GM21717 (cell line): Measurements from ENCODE around the gene PHACTR1.

Experiments
- ATAC-seq: cut with Tn5 transposase; IDR thresholded peaks from one replicate; pipeline ENCODE4 v1.9.1; 2021; ENCODE audit warnings: mild to moderate bottlenecking, moderate library complexity; ENCODE audit not compliant: unreplicated experiment

Gene PHACTR1

DNA sequence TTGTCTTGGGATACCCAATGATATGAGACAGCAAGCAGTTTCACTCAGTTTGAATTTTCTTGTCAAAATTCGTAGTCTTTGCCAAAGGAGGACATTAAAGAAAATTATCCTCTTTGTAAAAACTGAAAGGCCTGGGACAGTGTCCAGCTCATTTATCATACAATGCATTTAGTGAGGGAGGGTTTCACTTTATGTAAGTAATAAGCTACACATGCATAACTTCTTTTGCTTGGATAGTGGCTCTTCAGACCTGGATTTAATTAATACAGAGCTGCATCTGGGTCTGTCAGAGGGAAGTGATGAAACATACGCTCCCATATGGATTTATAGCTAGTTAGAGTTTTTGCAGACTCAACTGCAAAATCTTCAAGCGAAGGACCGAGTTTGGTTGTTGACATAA, 175.6 kb downstream of the PHACTR1 start:
- no peak for ATAC-seq

DNA sequence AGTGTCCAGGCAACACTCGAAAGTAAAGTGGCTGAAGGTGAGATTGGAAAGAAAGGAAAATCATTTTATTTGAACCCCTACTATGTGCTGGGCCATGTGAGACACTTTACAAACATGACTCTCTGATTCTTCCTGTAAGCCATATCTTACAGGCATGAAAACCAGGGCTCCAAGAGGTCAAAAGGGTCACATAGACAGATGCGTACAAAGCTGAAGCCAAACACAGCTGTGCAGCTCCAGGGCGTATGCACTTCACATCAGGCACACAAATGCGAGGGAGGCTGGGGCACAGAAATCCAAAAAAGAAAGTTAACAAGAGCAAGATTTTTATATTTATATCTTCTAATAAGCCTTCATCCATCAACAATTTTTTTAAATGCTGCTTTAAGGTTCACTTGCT, 176.5 kb downstream of the PHACTR1 start:
- no peak for ATAC-seq

DNA sequence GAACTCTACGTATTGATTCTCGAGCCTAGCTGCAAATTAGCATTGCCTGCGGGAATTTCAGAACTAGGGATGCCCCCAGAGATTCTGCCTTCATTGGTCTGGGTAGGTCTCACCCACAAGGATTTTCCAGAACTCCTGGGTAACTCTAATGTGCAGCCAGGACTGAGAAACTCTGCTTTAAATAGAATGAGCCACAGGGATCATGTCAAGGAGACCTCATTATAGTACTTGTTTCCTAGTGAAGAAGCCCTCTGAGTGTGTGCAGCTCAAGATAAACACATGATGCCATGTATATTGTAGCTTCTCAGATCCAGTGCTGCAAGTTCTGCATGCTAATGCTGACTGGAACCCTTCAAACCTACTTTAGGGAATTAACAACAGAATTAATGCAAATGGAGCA, 179.2 kb downstream of the PHACTR1 start:
- no peak for ATAC-seq

DNA sequence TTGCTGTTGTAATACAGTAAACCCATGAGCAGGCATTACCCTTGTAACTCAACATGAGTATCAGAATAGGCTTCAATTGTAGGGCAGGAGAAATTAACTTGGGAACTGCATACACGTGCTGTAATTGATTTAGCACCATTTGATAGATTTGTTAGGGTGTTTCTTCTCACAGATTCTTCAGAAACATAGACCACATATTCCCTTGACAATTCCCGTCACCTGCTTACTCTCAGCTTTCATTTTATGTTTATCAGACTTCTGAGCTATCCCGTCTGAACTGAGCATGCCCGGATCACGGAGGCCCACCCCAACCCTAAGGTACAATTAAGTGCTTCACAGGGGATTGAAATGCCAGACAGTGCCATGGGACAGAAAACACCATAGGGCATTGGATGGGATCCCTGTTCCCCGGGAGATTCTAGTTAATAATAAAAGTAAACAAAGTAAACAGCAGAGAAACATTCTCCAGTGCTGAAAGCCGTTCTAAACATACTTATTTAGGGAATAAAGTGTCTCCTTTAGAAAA, 179.7 kb downstream of the PHACTR1 start:
- ATAC-seq: no peak

DNA sequence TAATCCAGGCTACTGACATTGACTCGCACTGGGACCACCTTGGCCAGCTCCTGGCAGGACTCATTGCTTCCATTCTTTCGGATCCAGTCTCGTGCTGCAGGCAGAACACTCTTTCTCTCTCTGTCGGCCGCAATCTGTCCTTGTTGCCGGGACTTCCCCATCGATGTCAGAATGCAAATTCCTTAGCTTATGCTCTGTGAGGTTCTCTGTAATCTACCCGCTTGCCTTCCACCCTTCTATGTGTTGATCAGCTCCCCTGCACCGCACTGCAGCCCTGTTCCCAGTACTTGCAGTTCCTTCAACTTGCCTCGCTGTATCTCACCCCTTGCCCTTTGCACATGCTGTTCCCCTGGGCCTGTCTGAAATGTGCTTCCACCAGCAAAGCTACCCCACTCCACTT, 182.0 kb downstream of the PHACTR1 start:
- ATAC-seq: no peak

DNA sequence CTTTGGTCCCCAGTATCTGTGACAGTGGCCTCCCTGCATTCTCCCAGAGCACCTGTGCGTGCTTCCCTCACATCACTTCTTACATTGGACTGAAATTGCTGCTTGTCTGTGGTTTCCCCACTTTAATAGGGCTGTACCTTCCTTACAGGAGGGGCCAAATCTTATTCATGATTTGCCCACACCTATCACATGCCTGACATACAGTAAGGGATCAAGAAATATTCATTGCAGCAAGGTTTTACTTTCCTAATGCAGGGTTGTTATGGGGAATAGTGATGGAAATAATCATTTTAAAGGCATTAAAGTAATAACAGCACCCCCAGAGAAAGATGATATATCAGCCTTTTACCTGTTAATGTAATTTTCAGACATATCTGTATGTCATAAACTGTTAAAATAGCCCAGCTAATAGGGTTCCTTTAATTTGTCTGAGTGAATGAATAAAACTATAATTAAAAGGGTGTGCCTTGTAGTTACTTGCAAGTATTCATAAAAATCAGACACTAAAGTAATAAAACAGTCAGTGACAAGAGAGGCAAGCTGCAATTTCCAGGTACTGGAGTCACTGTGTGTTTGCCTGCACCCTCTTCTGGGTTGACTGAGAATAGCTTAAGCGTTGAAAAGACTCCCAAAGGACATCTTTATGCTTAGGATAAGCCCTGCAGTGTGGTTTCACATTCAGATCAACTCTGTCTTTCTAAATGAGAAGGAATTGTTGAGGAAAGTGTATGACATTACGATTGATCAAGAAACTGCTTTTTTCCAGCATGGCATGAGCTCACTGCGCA, 182.7 kb downstream of the PHACTR1 start:
- ATAC-seq: no peak

DNA sequence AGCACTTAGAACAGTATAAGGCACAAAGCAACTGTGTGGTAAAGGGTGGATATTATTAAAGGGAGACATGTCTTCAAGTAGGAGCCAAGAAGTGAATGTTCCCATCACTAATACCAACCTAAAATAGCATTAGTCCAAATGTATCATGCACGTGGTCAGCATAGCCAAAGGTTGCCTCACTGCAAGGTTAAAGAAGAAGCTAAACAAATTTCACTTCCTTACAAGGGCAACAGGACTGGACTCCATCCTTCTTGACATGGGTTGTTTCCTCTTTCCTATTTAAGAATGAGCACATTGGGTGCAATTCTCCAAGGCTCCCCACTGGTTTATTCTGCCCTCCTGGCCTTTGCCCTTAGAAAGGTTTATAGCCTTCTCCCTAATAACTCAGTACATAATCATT, 186.7 kb downstream of the PHACTR1 start:
- ATAC-seq: no peak

DNA sequence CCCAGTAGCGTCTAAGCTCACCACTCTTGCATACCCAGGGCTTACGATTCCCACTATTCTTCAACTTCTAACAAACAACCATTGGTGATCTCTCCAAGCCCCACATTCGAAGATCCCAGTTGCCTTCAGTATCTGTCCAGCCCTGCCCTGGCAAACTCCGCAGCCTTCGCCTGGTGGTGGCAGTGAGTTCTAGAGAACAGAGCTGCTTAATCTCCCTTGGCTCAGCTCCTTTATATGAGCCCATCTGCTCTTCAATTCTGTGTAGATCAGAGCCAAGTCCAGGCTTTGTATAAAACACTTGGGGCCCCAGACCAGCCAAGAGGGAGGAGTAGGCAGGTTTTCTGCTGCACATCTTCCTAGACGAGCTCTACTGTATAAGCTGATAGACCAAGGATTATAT, 193.3 kb downstream of the PHACTR1 start:
- no peak for ATAC-seq

DNA sequence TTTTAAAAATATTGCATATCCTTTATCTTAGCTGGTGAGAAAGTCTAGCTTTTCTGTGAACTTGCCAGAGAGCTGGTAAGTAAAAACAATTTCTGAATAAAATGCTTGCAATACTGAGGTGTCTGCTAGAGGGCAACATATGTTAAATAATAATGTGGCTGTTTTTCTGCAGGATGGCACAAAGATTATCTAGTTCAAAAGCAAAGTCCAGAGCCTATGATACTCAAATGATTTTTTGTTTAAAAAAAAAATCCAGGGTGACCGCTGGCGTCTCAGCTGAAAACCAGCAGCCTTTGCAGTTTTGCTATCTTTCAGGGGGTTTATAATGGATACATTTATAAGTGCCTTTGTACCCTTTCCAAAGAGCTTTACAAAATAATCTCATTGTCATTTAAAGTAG, 194.9 kb downstream of the PHACTR1 start:
- no peak for ATAC-seq

DNA sequence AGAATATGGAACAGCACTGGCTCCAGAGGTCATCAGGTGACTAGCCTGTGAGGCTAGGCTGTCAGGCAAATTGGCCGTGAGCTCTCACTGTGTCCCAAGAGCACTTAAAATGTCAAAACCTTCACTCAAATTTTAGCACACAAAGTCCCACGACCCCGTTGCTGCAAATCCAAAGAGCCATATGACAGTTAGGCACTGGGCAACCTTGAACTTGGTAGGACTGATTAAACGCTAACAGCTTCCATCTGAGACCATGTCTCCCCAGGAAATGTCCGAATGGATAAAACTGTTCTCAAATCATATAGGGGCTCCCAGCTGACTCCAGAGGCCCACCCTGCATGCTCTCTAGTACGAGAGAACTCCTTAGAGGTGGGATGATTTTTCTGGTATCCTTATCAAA, 196.6 kb downstream of the PHACTR1 start:
- no peak for ATAC-seq

DNA sequence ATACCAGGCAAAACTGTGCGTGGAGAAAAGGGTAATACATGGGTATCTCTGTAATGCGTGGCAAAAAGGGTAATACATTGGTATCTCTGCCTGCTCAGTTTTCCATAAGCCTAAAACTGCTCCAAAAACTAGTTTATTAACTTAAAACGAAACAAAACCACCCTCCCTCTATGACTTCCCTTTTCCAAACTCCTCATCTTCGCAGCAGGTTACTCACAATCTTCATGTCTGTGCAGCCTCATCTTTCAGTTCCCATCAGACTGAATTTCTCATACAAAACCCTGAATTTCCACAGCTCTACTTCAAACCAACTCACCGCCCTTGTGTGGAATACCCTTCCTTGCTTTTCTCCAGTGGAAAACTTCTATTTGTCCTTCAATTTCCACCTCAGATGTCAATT, 199.4 kb downstream of the PHACTR1 start:
- ATAC-seq: no peak

DNA sequence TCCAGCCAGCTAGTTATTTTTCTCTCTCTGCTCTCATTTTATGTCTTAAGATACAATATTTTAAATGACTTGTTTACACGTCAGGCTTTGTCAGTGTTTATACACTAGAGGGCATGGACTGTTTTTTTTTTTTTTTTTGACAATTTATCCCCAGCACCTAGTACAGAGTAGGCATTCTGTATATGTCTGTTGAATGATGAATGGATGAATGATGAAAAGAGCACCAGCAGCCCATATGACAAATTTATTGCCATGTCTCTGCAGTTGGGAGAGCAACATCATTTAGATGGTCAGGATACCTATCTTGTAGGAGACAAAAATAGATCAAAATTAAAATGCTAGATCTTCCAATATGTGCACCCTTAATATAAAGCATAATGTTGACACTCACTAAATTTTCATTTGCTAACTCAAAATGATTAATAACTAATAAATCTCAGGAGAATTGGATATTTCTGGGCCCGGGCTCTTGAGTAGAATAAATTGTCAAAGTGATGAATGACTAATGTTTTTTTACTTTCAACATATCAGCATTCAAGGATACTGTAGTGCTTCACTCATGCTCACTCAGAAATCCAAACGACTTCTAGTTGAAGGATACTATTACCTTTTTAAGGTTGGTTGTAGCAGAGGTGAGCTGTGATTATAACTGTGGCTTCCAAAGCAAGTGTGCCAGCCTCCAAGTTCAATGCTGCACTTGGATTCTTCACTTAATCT, 200.0 kb downstream of the PHACTR1 start:
- ATAC-seq: no peak

DNA sequence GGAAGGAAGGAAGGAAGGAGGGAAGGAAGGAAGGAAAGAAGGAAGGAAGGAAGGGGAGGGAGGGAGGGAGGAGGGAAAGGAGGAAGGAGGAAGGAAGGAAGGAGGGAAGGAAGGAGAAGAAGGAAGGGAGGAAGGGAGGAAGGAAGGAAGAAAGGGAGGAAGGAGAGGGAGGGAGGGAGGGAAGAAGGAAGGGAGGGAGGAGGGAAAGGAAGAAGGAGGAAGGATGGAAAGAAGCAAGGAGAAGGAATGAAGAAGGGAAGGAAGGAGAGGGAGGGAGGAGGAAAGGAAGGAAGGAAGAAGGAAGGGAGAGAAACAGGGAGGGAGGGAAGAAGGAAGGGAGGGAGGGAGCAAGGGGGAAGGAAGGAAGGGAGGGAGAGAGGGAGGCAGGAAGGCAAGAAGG, 204.9 kb downstream of the PHACTR1 start:
- no peak for ATAC-seq

DNA sequence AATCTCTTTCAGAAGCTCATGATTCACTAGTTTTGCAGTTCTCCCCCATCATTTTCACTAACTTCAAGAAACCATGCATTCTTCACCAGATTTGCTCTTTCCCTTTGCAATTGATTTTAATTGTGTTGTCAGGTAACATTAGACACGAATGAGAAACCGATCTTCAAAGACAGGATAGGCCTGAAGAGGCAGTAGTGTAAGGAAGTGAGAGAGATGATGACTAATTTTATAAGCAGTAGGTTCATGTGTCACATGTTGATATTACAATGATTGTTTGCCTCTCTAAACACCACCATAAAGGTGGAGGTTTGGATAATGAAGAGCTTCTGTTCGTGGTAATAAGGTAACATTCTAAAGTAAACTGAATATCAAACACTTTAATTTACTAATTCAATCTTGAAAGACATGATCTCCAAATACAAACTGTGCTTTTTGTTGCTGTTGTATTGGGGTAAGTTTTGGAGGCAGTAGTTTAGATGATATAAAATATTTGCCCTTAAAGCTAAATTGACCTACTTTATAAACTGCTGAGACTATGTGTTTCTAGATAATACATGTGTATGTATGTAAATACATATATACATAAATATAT, 207.2 kb downstream of the PHACTR1 start:
- ATAC-seq: no peak

DNA sequence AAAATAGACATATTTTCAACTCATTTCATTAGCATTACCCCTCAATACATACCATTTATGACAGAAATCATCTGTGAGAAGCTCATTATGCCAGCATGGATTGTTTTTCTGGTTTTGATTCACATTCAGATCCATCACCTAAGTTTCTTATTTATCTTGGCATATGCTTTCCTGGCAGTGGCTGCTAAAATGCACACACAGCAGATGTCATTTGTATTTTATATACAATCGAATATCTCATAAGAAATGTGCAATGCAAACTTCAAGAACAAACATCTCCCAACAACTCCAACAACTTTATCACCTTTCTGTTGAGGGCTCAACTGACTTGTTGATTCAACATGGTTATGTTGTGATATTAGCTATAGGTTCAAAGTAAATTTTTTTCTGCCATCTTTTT, 208.3 kb downstream of the PHACTR1 start:
- ATAC-seq: no peak

DNA sequence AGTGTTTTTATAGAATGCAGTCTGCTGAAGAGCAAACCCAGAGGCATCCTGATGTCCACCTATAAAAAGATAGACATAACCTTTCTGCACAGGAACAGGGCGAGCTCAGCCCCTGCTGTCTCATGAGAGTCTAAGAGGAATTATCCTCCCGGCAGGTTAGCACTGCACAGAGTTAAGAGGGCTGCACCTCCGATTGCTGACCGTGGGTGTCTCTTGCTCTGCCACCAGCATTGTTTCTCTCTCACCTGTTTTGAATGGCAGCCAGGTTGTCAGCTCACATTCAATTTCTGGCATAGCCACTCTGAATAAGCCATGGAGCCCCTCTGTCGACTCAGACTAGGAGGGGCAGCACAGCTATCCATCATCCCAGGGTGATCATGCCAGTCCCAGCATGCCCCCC, 211.2 kb downstream of the PHACTR1 start:
- ATAC-seq: no peak

DNA sequence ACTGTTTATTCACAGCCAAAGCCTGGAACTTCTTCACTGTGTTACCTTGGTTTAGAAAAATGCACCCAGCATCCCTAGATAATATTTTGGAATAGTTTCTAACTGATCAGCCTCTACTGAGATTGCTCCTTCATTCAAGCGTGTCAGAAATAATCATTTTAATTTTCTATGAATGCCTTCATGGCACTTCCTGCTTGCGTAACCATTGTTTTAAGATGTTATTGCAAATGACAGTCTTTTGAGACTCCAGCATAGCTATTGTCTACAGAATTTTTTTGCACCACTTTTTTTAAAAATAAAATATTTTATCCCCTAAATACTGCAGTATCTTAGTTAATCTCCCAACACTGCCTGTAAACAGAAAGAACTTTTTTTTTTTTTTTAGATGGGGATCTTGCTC, 213.1 kb downstream of the PHACTR1 start:
- no peak for ATAC-seq

DNA sequence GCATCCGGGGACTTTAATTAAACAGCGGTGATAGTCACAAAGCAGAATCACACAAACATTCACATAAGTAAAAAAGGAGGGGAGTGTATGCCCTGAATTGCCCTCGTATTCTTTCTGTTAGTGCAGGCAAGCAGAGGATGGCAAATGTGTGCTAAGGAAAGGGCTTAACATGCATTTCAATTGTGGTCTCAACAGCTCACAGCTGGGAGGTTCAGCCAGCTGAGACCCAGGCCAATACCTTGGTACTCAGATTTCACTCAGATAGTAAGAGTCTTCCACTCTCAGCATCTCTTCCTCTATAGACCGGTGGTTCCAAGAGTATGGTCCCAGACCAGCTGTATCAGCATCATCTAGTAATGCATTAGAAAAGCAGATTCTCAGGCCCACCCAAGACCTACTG, 215.1 kb downstream of the PHACTR1 start:
- no peak for ATAC-seq

DNA sequence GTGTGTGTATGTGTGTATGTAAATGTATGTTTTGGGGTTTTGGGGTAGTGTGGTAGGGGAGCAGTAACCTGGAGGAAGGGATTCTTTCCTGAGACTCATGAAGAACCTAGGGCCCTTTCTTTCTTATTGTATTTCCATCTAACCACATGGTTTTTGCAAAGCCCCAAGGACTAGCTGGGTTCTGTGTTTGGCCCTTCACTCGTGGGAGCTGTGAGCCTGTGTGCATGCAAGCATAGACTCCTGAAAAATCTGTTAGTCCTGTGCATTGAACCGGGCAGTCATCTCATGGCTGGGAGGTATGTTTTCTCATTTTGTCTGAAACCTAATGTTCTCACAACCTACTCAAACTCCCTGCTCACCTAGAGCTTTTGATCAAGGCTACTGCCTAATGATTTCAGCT, 219.1 kb downstream of the PHACTR1 start:
- no peak for ATAC-seq

DNA sequence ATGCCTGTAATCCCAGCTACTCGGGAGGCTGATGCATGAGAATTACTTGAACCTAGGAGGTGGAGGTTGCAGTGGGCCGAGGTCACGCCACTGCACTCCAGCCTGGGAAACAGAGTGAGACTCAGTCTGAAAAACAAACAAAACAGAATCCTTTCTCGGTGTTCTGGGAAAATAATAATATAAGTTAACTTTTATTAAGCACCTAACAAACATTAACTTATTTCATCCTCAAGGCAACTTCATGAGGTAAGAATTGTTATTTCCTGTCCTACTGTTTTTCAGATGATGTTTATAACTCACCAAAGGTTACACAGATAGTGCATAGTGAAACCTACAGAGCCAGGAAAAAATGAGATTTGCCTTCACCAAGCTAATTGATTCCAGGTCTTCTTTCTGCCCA, 221.4 kb downstream of the PHACTR1 start:
- no peak for ATAC-seq

DNA sequence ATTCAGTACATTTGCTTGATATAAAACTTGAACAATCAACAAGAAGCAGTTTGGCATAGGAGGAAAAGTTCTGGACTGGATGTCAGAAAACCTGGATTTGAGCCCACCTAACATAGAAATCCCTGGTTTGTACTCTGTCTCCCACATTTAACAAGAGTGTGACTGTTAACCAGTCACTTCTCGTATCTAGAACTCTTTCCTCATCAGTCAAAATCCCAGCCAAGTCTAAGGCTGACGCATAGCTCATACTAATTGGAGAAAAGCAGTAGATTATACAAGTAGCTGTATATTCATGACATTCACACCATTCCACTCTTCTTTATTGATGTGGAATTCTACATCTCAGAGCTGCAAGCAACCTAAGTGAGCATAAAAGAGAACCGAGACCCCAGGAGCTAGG, 222.7 kb downstream of the PHACTR1 start:
- ATAC-seq: no peak

DNA sequence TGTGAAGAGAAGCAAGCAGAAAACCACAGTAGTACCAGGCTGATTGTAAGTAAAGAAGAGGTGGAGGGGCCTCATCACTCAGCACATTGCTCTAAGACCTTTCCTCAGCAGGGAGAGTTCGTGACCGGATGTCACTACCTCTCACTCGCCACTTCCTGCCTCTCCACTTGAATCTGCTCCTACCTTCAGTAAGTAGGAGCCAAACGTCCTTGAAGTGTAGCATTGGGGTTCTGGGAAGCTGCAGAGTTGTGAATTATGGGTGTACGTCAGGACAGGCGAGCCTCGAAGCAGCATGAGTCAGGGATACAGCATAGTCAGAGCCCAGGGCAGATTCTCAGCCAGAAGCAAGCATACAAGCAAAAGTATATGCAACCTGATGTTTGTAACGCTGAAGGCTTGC, 224.9 kb downstream of the PHACTR1 start:
- no peak for ATAC-seq
